Measurements from ENCODE around the gene TMEM98.

GRCh38 chr17:32909787-32910369, 18.1 kb upstream of the TMEM98 start:
- TF ChIP-seq CTCF (IDR thresholded peaks at IDR 0.05), result peak; percentile 50 to 86 (median 80)
- peak; percentile 82 for TF ChIP-seq POLR2AphosphoS5 (IDR thresholded peaks at IDR 0.05)

Measured in prostate gland (tissue), 2 donors.